ENCODE results near the gene ZCCHC12. TPM values are rescaled to one million over a fixed set of nuclear protein-coding genes. Genes with fewer than 3 reads are reported as not detected.

The ZCCHC12 gene
- total RNA-seq: not detected

GRCh38 chrX:118823263-118824172 lies at the start of gene ZCCHC12:
Gene ZCCHC12 (plus strand): TSS chrX:118823824. CDS start chrX:118825245, 1,421 bp downstream.

Other genes starting within 250 kb of the ZCCHC12 start
- gene IL13RA1, start 96.2 kb upstream of the ZCCHC12 start, total RNA-seq: not detected
- gene LONRF3, start 150.8 kb downstream of the ZCCHC12 start, total RNA-seq: 1 to 10 TPM; 1.1 to 1.2 TPM
- gene CT47C1, start 249.2 kb downstream of the ZCCHC12 start, total RNA-seq: not detected

Data from activated naive CD4-positive, alpha-beta T cell treated with anti-CD3 and anti-CD28 coated beads, Interleukin-2, amount 10 ng/mL, durations not matched to agents 5 hours and 36 hours (primary cell).